B cell (primary cell): ENCODE results near the gene MVK.

Experiments
- EZH2 ChIP-seq: IDR thresholded peaks from 2 replicates; pipeline ENCODE4 v1.6.1; 2012; ENCODE audit warnings: borderline replicate concordance, low read depth, mild to moderate bottlenecking, moderate library complexity, low read length; ENCODE audit not compliant: insufficient read depth, poor library complexity, severe bottlenecking
- TF ChIP-seq, protein P1 (sequence below): fragments of 200-600 bp; IDR thresholded peaks from one replicate; pipeline ENCODE4 v1.8.0; 2022; ENCODE audit warnings: antibody characterized with exemption, mild to moderate bottlenecking

DNA sequence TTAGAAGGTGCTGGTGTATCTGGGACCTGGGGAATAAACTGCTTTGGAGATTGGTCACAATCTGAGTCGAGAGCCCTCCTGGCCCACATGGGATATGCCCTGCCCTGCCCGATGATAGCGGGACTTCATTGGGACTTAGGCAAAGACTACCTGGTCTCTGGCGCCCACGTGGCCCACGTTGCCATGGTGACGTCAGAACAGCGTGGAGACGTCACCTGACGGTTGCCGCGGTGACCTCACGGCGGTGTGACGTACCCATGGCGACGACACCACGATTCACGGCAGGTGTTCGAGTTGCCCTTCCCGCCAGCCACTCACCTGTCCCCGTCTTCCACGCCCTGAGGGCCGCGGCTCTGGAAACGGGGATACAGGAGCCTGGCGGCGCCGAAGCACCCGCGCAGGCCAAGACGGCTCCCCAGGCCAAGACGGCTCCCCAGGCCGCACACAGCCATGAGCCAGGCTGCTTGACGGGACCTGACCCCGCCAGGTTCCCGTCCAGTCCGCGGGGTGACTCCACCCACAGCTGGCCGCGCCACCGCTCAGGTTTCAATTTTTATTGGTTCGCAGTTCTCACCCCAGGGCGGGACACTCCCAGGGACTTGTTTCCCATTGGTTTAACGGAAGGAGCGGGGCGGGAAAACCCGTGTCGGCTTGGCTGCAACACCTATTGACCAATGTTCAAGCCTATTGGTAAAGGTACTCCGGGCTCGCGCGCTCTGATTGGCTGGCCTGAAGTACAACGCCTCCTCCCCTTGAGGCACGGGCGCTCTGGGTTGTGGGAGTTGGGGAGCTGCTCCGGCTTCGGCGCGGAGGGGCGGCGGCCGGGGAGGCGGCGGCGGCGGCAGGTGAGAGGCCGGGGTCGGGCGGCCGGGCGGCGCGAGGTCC, at the start of gene MVK, which contains the start of gene MMAB:
- TF ChIP-seq, protein P1, sequence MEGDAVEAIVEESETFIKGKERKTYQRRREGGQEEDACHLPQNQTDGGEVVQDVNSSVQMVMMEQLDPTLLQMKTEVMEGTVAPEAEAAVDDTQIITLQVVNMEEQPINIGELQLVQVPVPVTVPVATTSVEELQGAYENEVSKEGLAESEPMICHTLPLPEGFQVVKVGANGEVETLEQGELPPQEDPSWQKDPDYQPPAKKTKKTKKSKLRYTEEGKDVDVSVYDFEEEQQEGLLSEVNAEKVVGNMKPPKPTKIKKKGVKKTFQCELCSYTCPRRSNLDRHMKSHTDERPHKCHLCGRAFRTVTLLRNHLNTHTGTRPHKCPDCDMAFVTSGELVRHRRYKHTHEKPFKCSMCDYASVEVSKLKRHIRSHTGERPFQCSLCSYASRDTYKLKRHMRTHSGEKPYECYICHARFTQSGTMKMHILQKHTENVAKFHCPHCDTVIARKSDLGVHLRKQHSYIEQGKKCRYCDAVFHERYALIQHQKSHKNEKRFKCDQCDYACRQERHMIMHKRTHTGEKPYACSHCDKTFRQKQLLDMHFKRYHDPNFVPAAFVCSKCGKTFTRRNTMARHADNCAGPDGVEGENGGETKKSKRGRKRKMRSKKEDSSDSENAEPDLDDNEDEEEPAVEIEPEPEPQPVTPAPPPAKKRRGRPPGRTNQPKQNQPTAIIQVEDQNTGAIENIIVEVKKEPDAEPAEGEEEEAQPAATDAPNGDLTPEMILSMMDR: no peak
- no peak for TF ChIP-seq EZH2
